Left renal pelvis (tissue), 4 donors: Measurements from ENCODE around the gene SLC17A7. TPM values are rescaled to one million over a fixed set of nuclear protein-coding genes. Genes with fewer than 3 reads are reported as not detected.

ENCODE experiments used
- DNase-seq, 4 donors: peaks; one replicate each; pipeline ENCODE4 v3.0.0-alpha.2; 2013; ENCODE audit warnings: low read depth in 4 of 4, low spot score in 3 of 4
- polyA plus RNA-seq, 4 donors: library from polyadenylated mRNA; unstranded; fragments of 120-200 nt; gene quantifications; one replicate each; pipeline ENCODE4 v1.2.1, GENCODE V29; 2013; ENCODE audit not compliant: insufficient read length in 4 of 4

The SLC17A7 gene
- polyA plus RNA-seq, 4 donors = 0.29 to 3.2 (median 0.56) TPM

- no peak for DNase-seq
Measured at GRCh38 chr19:49428547-49429451, 12.5 kb downstream of the SLC17A7 start.

- DNase-seq = no peak
Measured at GRCh38 chr19:49427855-49428546, 13.3 kb downstream of the SLC17A7 start.

- DNase-seq = no peak
Measured at GRCh38 chr19:49427339-49427738, 14.0 kb downstream of the SLC17A7 start.

- no peak for DNase-seq
Measured at GRCh38 chr19:49425922-49426592, 15.3 kb downstream of the SLC17A7 start.

GRCh38 chr19:49425178-49425577 lies 16.1 kb downstream of the SLC17A7 start, which contains the start of gene GFY:
GFY (plus strand) TSS chr19:49425388; CDS start chr19:49426431, 1,043 bp downstream.
- DNase-seq = no peak

- no peak for DNase-seq
Measured at GRCh38 chr19:49423985-49424303, 17.4 kb downstream of the SLC17A7 start.

- no peak for DNase-seq
Measured at GRCh38 chr19:49423071-49423984, 18.0 kb downstream of the SLC17A7 start, which contains the start of gene PTH2. PTH2 (minus strand) TSS chr19:49423441; CDS start chr19:49423339, 102 bp downstream.

- DNase-seq = no peak
Measured at GRCh38 chr19:49422407-49423070, 18.8 kb downstream of the SLC17A7 start.

GRCh38 chr19:49421878-49422202 lies 19.5 kb downstream of the SLC17A7 start:
- no peak for DNase-seq

- DNase-seq = peak in 2 of 4 donors; percentile 56 to 63
Measured at GRCh38 chr19:49421039-49421877, 20.1 kb downstream of the SLC17A7 start.

- DNase-seq = no peak
Measured at GRCh38 chr19:49420227-49420626, 21.1 kb downstream of the SLC17A7 start.

- DNase-seq = no peak
Measured at GRCh38 chr19:49419173-49419572, 22.2 kb downstream of the SLC17A7 start.

- DNase-seq = no peak
Measured at GRCh38 chr19:49418511-49418910, 22.8 kb downstream of the SLC17A7 start.

- DNase-seq = no peak
Measured at GRCh38 chr19:49417088-49417487, 24.2 kb downstream of the SLC17A7 start.

- DNase-seq = no peak
Measured at GRCh38 chr19:49415810-49416200, 25.5 kb downstream of the SLC17A7 start.

GRCh38 chr19:49415102-49415809 lies 26.1 kb downstream of the SLC17A7 start:
- DNase-seq = no peak

- no peak for DNase-seq
Measured at GRCh38 chr19:49414256-49414655, 27.1 kb downstream of the SLC17A7 start.

- peak; percentile 59 to 79 (median 70) for DNase-seq
Measured at GRCh38 chr19:49413348-49413747, 28.0 kb downstream of the SLC17A7 start.
